Measurements from ENCODE around the gene GNG12.

The GNG12 gene

GRCh38 chr1:67812226-67812625, 21.0 kb downstream of the GNG12 start:
- no peak for DNase-seq

GRCh38 chr1:67811781-67812180, 21.5 kb downstream of the GNG12 start:
- no peak for DNase-seq

- no peak for DNase-seq
These were observed 23.4 kb downstream of the GNG12 start for GRCh38 chr1:67809887-67810286.

- no peak for DNase-seq
These were observed 26.0 kb downstream of the GNG12 start for GRCh38 chr1:67807282-67807681.

- DNase-seq, result no peak
These were observed 28.6 kb downstream of the GNG12 start for GRCh38 chr1:67804710-67805109.

- no peak for DNase-seq
These were observed 29.6 kb downstream of the GNG12 start for GRCh38 chr1:67803380-67804279.

- DNase-seq, result no peak
These were observed 30.7 kb downstream of the GNG12 start for GRCh38 chr1:67802565-67802964.

GRCh38 chr1:67801903-67802302, 31.4 kb downstream of the GNG12 start:
- DNase-seq, result no peak

GRCh38 chr1:67795179-67795912, 37.9 kb downstream of the GNG12 start:
- no peak for DNase-seq

GRCh38 chr1:67793562-67793961, 39.7 kb downstream of the GNG12 start:
- no peak for DNase-seq

GRCh38 chr1:67792741-67793458, 40.4 kb downstream of the GNG12 start:
- no peak for DNase-seq

- DNase-seq, result peak; percentile 80
These were observed 41.2 kb downstream of the GNG12 start for GRCh38 chr1:67792103-67792502.

- DNase-seq, result peak; percentile 73
These were observed 41.6 kb downstream of the GNG12 start for GRCh38 chr1:67791686-67792085.

GRCh38 chr1:67791261-67791660, 42.0 kb downstream of the GNG12 start:
- DNase-seq, result no peak

GRCh38 chr1:67790201-67790692, 43.0 kb downstream of the GNG12 start:
- DNase-seq, result no peak

GRCh38 chr1:67789551-67789950, 43.7 kb downstream of the GNG12 start:
- no peak for DNase-seq

GRCh38 chr1:67788904-67789303, 44.4 kb downstream of the GNG12 start:
- DNase-seq, result no peak

GRCh38 chr1:67788238-67788790, 45.0 kb downstream of the GNG12 start:
- no peak for DNase-seq

GRCh38 chr1:67787746-67788145, 45.5 kb downstream of the GNG12 start:
- no peak for DNase-seq

GRCh38 chr1:67785847-67786753, 47.2 kb downstream of the GNG12 start:
- no peak for DNase-seq

- DNase-seq, result no peak
These were observed 48.6 kb downstream of the GNG12 start for GRCh38 chr1:67784545-67785186.

Measured in amniotic stem cell (primary cell).